ENCODE results near the gene TMEM40.

TMEM40 gene, protein sequence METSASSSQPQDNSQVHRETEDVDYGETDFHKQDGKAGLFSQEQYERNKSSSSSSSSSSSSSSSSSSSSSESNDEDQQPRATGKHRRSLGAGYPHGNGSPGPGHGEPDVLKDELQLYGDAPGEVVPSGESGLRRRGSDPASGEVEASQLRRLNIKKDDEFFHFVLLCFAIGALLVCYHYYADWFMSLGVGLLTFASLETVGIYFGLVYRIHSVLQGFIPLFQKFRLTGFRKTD

DNA sequence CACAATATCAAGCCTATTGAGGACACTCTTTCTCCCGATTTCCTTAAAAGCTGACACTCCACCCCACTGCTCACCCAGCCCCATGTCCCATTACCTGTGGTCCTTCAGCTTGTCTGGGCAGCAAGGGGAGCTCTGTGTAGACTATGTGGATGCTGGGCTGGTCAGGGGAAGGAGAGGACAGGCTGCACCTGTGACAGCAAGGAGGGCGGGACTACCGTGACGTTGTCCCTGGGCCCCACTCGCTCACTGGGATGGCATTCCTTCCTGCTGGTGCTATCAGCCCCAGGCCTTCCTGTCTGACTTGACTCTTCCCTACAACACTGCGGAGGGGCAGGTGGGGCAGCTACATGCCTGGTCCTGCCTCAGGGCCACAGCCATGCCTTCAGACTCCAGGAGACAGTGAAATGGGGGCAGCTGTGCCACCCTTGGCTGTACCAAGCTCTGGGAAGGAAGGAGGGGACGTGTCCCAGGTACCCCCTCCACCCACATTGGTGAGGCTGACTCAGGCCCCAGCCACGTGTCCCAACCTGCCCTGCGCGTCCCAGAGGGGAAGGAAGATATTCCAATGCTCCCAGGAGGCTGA is at the start of gene TMEM40:
TSS of gene TMEM40 (minus strand) at position 163 of the 583 bp plus-strand sequence. CDS start 9,427 bp downstream, outside the sequence.
- Mint-ChIP-seq H3K4me3 (no peak within 1 kb of the TSS), H3K4me1 (peaks cover 5% of the 10 kb centered on the region), H3K9me3 (no peaks in the 10 kb centered on the region), H3K36me3 (no peaks in the 10 kb centered on the region), H3K27ac (no peak within 1 kb of the TSS), H3K27me3 (peaks cover 9% of the 10 kb centered on the region)
- no peak for DNase-seq (ENCODE audit: low spot score in 2 of 2)
- ATAC-seq (ENCODE audit: low read depth): no peak

DNA sequence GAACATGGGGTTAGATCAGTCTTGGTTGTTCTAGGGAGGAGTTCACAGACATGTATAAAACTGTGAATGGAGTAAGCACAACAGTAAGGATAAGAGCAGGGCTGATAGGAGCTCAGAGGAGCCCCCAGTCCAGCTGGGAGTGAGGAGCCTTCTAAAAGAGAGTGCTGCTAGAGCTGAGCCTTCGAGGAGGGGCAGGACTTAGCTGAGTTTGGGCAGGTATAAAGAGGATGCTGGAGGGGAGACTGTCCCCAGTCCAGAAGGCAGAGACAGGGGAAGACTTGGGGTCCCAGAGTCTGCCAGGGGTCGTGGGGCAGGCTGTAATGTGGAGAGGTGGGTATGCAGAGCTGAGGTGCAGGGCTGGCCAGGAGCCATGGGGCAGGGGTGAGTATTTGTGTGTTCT is 49.5 kb upstream of the TMEM40 start:
- DNase-seq (ENCODE audit: low spot score in 2 of 2) (no peak), ATAC-seq (ENCODE audit: low read depth) (no peak)
- Mint-ChIP-seq H3K4me1 (peaks cover 6% of the 10 kb centered on the region), H3K27ac (no peak overlapping the region), H3K27me3 (no peaks in the 10 kb centered on the region), H3K4me3 (peak overlapping the region; percentile 27), H3K36me3 (no peaks in the 10 kb centered on the region), H3K9me3 (no peaks in the 10 kb centered on the region)

DNA sequence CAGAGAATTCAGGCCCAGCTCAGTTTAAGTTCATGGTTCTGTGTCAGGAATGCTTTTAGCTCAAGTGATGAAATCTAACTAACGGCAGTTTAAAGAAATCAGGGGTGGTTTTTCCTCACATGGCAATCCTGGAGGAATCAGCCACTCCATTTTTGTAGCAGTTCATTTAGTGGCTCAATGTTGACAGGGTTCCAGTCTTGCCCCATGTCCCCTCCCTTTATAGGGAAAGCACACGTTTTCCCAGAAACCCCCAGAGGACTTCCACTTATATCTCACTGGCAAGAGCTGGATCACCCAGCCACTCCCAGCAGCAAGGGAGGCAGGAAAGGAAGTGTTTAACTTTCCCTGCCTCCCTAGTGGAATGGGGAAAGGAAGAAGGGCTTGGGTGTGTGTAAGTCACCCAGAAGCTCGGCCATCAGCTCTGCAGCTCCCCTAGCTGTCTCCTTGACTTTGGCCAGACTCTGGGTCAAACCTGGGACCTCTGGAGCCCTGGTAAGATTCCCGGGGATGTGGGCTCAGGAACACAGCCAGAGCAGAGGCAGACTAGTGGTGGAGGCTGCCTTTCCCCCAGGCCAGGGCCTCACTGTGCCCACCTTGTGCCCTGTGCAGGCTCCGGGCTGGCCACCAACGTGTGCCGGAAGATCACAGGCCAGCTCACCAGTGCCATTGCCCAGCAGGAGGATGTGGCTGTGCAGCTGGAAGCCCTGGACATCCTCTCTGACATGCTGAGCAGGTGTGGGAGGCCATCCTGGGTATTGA is 48.7 kb upstream of the TMEM40 start:
- ATAC-seq (ENCODE audit: low read depth) (no peak), DNase-seq (ENCODE audit: low spot score in 2 of 2) (no peak)
- no peak overlapping the region for H3K4me3 Mint-ChIP-seq
- no peaks in the 10 kb centered on the region for H3K36me3 Mint-ChIP-seq
- H3K9me3 Mint-ChIP-seq: no peaks in the 10 kb centered on the region
- H3K27ac Mint-ChIP-seq: no peak overlapping the region
- H3K4me1 Mint-ChIP-seq: peaks cover 6% of the 10 kb centered on the region
- no peaks in the 10 kb centered on the region for H3K27me3 Mint-ChIP-seq

DNA sequence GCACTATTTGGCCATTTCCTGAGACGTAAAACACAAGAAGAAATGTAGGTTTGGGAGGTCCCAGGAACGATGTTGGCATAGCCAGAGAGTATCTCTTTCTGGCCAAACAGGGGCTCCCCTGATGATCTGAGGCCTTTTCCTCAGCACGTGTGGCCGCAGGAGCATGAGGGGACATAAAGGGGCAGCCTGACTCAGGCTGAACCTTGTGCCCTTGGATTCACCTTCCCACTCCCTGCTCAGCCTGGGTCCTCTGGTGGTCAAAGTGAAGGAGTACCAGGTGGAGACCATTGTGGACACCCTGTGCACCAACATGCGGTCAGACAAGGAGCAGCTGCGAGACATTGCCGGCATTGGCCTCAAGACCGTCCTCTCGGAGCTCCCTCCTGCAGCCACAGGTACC is 48.0 kb upstream of the TMEM40 start:
- no peak overlapping the region for H3K27ac Mint-ChIP-seq

DNA sequence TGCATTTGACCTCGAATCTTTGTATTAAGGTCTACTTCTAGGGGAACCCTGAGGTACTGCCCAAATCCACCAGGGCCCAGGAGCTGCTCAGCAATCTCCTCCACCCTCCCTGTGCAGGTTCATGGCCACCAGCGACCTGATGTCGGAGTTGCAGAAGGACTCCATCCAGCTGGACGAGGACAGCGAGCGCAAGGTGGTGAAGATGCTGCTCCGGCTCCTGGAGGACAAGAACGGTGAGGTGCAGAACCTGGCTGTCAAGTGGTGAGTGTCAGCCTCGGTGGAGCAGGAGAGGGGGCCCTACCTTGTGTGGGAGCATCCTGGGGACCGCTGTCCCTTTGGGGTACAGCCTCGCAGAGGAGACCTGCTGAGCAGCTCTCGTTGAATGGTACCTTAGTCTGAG is 44.3 kb upstream of the TMEM40 start:
- DNase-seq (ENCODE audit: low spot score in 2 of 2): no peak
- no peak for ATAC-seq (ENCODE audit: low read depth)
- Mint-ChIP-seq H3K4me1 (peaks cover 1% of the 10 kb centered on the region), H3K27ac (no peak overlapping the region), H3K36me3 (no peaks in the 10 kb centered on the region), H3K27me3 (no peaks in the 10 kb centered on the region), H3K9me3 (no peaks in the 10 kb centered on the region), H3K4me3 (no peak overlapping the region)

More for the DNA sequence above, 48.0 kb upstream of the TMEM40 start:
- Mint-ChIP-seq H3K9me3 (no peaks in the 10 kb centered on the region), H3K36me3 (no peaks in the 10 kb centered on the region), H3K27me3 (no peaks in the 10 kb centered on the region), H3K4me3 (no peak overlapping the region), H3K4me1 (peaks cover 6% of the 10 kb centered on the region)
- DNase-seq (ENCODE audit: low spot score in 2 of 2) (no peak), ATAC-seq (ENCODE audit: low read depth) (no peak)

DNA sequence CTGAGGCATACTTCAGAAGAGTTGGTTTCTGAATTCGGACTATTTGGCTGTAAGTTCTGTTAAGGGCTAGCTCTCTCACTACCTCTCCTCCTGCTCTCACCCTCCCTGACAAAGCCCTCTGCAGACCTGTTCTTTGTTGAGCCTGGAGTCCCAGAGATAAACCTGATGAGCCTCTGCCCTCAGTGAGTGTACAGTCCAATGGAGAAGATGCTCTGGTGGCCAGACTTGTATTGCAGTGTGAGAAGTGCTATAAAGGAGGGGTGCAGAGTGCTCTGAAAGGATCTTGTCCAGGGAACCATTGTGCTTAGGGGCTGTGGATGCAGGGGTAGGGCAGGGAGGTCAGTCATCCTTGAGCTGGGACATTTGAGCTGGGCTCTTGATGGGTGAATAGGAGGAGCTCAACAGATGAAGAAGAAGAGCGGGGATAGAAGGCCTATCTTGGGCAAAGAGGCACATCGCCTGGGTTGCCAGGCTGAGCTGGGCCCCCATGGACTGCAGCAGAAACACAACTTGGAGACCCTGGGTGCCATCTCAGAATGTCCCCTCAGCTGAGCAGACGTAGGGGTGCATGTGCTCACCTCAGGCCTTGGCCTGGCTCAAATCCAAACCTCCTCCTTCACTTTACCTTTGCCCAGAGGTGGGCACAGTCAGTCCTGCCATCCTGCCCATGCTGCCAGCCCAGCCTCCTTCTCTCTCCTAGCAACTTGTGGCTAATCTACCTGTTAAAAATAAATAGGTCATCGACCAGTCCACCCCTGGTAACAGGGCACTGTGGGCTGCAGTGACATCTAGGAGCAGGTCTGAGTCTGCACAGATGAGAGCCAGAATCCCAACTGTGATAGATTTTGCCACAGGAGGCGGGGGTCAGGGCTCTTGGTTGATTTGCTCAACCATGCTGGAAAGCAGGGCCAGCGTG is 40.7 kb upstream of the TMEM40 start:
- Mint-ChIP-seq H3K4me1 (peaks cover 20% of the 10 kb centered on the region), H3K36me3 (no peaks in the 10 kb centered on the region), H3K27me3 (peaks cover 3% of the 10 kb centered on the region), H3K4me3 (no peak overlapping the region), H3K27ac (no peak overlapping the region), H3K9me3 (no peaks in the 10 kb centered on the region)
- ATAC-seq (ENCODE audit: low read depth) (no peak), DNase-seq (ENCODE audit: low spot score in 2 of 2) (no peak)

DNA sequence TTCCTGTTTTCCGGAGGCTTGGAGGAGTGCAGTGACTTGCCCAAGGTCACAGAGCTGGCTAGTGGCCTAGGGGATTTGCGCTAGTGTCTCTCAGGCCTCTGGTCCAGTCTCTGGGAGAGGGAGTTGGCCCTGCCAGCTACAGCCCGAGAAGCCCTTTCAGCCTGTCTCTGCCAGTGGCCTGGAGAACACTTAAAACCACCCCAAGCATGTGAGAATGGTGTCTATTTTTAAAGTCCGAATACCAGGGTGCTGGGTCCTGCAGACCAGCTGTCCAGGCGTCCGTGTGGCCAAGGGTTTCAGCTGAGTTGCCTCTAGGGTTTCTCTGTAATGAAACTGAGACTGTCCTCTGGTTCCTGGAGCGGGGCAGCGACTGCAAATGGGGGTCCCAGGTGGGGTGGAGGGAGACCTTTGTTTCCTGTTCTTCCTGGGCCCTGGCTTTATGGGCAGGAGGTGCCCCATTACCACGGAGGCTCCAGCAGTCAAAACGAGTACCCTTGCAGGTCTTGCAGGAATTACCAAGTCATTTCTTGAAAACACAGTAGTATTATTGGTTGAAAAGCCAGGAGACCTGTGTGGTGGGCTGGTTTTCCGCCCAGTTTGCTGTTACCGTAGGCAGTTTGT is 39.6 kb upstream of the TMEM40 start:
- Mint-ChIP-seq H3K9me3 (no peaks in the 10 kb centered on the region), H3K36me3 (no peaks in the 10 kb centered on the region), H3K4me3 (no peak overlapping the region), H3K4me1 (peaks cover 20% of the 10 kb centered on the region), H3K27ac (no peak overlapping the region), H3K27me3 (peaks cover 3% of the 10 kb centered on the region)
- DNase-seq (ENCODE audit: low spot score in 2 of 2) (no peak), ATAC-seq (ENCODE audit: low read depth) (no peak)

DNA sequence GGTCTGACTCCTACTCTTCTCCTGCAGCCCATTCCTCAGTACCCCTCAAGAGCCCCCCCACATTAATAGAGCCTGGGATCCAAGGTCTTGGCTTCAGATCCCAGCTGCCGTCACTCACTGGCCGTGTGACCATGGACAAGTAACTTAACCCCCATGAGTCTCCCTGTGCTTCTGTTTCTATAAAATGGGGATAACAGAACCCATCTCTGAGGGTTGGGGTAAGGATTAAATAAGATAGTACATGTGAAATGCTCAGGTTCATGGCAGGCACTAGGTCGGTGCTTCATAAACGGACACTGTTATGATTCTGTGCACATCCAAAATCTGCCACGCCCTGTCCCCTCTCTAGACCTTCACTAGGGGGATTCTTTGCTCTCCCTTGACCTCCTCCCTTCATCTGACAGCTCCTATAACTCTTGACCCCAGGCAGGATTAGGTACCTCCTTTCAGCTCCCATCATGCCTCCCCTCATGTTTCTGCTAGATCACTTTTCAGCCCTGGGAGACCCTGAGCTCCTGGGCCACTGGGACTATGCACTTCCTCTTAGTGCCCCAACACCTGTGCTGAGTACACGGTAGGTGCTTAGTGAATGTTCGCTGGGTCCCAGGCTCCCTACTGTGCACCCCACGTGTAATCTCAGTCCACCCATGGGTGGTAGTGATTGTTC is 39.0 kb upstream of the TMEM40 start:
- Mint-ChIP-seq H3K27ac (no peak overlapping the region), H3K4me1 (peaks cover 20% of the 10 kb centered on the region), H3K4me3 (peak overlapping the region; percentile 41), H3K27me3 (peaks cover 3% of the 10 kb centered on the region), H3K9me3 (no peaks in the 10 kb centered on the region), H3K36me3 (no peaks in the 10 kb centered on the region)
- ATAC-seq (ENCODE audit: low read depth): peak; percentile 56
- DNase-seq (ENCODE audit: low spot score in 2 of 2): no peak

DNA sequence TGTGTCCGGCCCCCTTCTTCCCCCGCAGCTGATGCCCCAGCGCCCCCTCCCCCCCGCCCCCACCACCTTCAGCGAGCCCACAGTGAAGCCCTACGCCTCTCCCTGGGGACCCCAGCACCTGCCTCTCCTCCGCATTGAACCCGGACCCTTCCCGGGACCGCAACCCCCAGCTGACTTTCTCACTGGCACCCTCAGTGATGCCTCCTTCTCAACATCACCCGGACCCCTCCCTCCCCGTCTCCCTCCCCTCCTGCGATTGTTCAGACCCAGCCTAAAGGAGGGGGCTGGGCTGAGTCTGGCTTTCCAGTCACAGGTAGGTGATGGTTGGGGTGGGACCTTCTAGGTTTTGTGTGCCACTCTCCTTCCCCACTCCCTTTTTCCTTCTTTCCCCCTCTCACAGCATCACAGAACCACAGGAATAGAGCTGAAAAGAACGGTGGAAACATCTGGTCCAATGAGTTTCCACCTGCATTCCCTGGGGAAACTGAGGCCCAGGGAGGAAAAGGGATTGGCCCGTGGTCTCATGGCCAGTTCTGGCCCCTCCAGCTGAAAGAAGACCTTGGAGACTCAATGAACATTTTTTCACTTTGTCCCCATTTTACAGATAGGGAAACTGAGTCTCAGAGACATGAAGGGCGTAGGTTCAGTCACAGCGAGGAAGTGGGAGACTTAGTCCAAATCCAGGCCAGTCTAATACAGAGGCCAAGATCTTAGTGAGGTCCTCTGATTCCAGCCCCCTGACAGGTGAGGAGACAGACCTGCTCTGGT is 38.2 kb upstream of the TMEM40 start:
- Mint-ChIP-seq H3K4me1 (peaks cover 20% of the 10 kb centered on the region), H3K36me3 (no peaks in the 10 kb centered on the region), H3K27me3 (peaks cover 3% of the 10 kb centered on the region), H3K27ac (peak overlapping the region; percentile 26), H3K9me3 (no peaks in the 10 kb centered on the region), H3K4me3 (peak overlapping the region; percentile 90)
- ATAC-seq (ENCODE audit: low read depth) (no peak), DNase-seq (ENCODE audit: low spot score in 2 of 2) (no peak)

DNA sequence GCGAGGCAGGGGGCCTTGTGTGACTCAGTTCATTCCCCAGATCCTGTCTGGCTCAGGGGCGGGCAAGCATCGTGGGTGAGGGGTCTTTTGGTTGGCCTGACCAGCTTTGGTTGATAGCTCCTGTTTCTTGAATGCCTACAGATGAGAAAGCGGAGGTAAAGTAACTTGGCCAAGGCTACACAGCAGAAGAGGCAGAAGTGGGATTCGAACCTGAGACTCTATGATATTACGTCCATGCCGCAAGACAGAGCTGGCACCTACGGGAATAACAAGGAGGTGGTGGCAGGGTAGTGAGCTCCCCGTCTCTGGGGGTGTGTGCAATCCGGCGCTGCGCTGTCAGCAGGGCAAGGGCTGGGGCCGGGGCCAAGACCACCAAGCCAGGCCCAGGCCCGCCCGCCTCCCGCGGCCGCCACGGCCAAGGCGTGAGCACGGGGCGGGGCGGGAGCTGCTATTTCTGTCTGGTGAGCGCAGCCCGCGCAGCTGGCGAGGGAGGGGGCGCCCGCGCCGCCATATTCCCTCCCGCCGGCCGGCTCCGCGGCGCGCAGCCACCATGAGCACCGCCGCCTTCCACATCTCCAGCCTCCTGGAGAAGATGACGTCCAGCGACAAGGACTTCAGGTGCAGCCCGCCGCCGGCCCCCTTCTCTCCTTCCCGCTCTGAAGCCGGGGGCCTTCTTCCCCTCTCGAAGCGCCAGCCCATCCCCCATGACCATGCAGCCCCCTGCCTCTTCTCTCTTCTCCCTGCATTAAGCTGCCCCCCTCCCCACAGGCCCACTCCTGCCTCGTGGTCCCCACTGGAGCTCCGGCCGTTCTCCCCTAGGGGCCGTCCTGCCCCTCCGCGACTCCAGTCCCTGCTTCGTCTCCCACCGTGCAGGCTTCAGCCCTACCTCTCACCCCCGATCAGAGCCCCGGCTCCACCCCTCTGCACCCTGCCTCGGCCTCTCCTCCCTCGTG is 37.4 kb upstream of the TMEM40 start, which contains the start of gene CAND2:
TSS of gene CAND2 (plus strand) at position 510 of the 953 bp plus-strand sequence. CDS start at position 551, 41 bp downstream.
- DNase-seq (ENCODE audit: low spot score in 2 of 2): peak; percentile 32 to 38
- Mint-ChIP-seq H3K27ac (peak within 1 kb of the TSS; percentile 26), H3K4me3 (peak within 1 kb of the TSS; percentile 90), H3K27me3 (peaks cover 3% of the 10 kb centered on the region), H3K4me1 (peaks cover 20% of the 10 kb centered on the region), H3K36me3 (no peaks in the 10 kb centered on the region), H3K9me3 (no peaks in the 10 kb centered on the region)
- ATAC-seq (ENCODE audit: low read depth): peak; percentile 83

DNA sequence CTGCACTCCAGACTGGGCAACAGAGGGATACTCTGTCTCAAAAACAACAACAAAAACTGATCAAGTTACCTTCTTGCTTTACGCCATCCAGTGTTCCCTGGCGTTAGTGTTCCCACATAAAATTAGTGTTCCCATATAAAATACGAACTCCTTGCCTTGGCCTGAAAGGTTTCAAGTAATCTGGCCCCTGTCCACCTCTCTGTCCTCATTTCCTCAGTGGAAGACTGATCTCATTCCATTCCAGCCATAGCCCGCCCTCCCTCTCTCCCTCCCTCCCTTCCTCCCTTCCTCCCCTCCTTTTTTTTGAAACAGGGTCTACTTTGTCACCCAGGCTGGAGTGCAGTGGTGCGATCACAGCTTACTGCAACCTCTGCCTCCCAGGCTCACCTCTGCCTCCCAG is 34.6 kb upstream of the TMEM40 start:
- peaks cover 20% of the 10 kb centered on the region for H3K4me1 Mint-ChIP-seq
- ATAC-seq (ENCODE audit: low read depth) (no peak), DNase-seq (ENCODE audit: low spot score in 2 of 2) (no peak)
- H3K27ac Mint-ChIP-seq: no peak overlapping the region
- H3K9me3 Mint-ChIP-seq: no peaks in the 10 kb centered on the region
- peaks cover 5% of the 10 kb centered on the region for H3K27me3 Mint-ChIP-seq
- H3K36me3 Mint-ChIP-seq: no peaks in the 10 kb centered on the region
- H3K4me3 Mint-ChIP-seq: no peak overlapping the region

DNA sequence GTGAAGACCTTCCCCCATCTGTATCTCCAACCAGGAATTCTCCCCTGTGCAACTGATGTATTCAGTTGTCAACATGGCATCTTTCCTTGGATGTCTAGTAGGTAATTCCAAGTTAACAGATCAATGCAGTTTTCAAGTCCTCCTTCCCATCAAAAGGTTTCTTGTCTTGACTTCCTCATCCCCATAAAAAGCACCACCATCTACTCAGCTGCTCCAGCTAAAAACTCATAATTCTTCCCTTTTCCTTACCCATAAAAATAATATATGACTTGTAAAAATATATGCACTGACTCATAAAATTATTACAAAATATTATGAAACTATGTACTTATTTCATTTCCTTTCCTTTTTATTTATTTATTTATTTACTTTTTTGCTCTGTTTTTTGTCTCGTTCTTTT is 32.4 kb upstream of the TMEM40 start:
- no peak for ATAC-seq (ENCODE audit: low read depth)
- no peaks in the 10 kb centered on the region for H3K9me3 Mint-ChIP-seq
- no peak for DNase-seq (ENCODE audit: low spot score in 2 of 2)
- peaks cover 4% of the 10 kb centered on the region for H3K4me1 Mint-ChIP-seq
- no peak overlapping the region for H3K4me3 Mint-ChIP-seq
- H3K27me3 Mint-ChIP-seq: peaks cover 6% of the 10 kb centered on the region
- H3K36me3 Mint-ChIP-seq: no peaks in the 10 kb centered on the region
- no peak overlapping the region for H3K27ac Mint-ChIP-seq

All from memory B cell (primary cell).